ENCODE data around the gene DIRAS1.

- TF ChIP-seq SP1 (IDR thresholded peaks at IDR 0.05) (no peak), PKNOX1 (IDR thresholded peaks at IDR 0.05) (no peak), CTBP1 (IDR thresholded peaks at IDR 0.05; ENCODE audit: borderline replicate concordance) (no peak), ARNT (IDR thresholded peaks at IDR 0.05) (no peak), FOXM1 (IDR thresholded peaks at IDR 0.05; ENCODE audit: borderline replicate concordance) (no peak), SUZ12 (IDR thresholded peaks at IDR 0.05) (no peak), FOXA1 (IDR thresholded peaks at IDR 0.05) (no peak), HDGF (IDR thresholded peaks at IDR 0.05; ENCODE audit: borderline replicate concordance) (no peak), FOXK2 (IDR thresholded peaks at IDR 0.05) (no peak), ZNF384 (IDR thresholded peaks at IDR 0.05) (no peak), LEF1 (IDR thresholded peaks at IDR 0.05; ENCODE audit: borderline replicate concordance) (no peak), ELF4 (IDR thresholded peaks at IDR 0.05) (no peak), NFRKB (IDR thresholded peaks at IDR 0.05) (no peak), TARDBP (IDR thresholded peaks at IDR 0.05) (no peak)
Observed at GRCh38 chr19:2755811-2756210, 34.6 kb upstream of the DIRAS1 start.
